ENCODE measurements around the gene CREB3. TPM values are rescaled to one million over a fixed set of nuclear protein-coding genes. Genes with fewer than 3 reads are reported as not detected.

The CREB3 gene
- total RNA-seq, 1 donor, result 56.1 TPM

DNA sequence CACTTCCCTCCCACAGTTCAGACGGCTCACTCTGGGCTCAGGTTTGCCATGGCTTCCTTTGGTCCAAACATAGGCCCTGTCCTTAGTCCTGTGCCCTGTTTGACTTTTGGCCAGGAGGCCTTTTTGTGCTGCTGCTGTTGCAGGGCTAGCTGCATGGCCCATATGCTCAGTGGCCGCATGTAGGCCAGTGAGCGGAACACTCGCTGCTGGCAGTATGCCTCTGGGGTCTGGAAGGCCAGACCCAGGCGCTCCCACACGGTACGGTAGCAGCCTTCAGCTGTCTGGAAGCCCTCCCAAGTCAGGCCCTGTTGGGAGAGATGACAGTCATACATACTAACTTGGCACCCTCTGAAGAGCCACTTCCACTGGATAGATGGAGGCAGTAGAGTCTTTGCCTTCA lies 4.7 kb downstream of the CREB3 start:
- H3K4me3 ChIP-seq (ENCODE audit: low read depth, low read length), result no peak overlapping the region
- no peak for DNase-seq (ENCODE audit: low read depth)
- TF ChIP-seq, protein P1, sequence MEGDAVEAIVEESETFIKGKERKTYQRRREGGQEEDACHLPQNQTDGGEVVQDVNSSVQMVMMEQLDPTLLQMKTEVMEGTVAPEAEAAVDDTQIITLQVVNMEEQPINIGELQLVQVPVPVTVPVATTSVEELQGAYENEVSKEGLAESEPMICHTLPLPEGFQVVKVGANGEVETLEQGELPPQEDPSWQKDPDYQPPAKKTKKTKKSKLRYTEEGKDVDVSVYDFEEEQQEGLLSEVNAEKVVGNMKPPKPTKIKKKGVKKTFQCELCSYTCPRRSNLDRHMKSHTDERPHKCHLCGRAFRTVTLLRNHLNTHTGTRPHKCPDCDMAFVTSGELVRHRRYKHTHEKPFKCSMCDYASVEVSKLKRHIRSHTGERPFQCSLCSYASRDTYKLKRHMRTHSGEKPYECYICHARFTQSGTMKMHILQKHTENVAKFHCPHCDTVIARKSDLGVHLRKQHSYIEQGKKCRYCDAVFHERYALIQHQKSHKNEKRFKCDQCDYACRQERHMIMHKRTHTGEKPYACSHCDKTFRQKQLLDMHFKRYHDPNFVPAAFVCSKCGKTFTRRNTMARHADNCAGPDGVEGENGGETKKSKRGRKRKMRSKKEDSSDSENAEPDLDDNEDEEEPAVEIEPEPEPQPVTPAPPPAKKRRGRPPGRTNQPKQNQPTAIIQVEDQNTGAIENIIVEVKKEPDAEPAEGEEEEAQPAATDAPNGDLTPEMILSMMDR (IDR thresholded peaks at IDR 0.05; ENCODE audit: insufficient read depth, low read length), result no peak

DNA sequence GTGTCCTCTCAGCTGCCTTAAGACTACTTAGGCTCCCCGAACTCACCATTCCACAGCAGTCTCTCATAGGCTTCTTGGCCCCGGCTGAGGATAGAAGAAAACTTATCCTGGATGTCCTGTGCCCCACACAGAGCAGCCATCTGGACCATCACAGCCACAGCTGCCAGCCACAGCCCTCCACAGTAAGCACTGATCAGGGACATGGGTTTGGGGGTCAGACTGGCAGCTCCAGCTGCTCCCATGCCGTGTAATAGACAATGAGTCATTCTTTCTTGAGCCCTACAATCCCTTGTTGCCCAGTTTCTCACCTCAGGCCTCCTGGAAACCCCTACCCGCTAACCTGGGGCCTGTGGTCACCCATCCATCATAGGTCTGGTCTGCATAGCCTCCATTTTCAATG lies 5.7 kb downstream of the CREB3 start:
- DNase-seq (ENCODE audit: low read depth), result no peak
- H3K4me3 ChIP-seq (ENCODE audit: low read depth, low read length), result no peak overlapping the region
- TF ChIP-seq, protein P1 (IDR thresholded peaks at IDR 0.05; ENCODE audit: insufficient read depth, low read length), result no peak

DNA sequence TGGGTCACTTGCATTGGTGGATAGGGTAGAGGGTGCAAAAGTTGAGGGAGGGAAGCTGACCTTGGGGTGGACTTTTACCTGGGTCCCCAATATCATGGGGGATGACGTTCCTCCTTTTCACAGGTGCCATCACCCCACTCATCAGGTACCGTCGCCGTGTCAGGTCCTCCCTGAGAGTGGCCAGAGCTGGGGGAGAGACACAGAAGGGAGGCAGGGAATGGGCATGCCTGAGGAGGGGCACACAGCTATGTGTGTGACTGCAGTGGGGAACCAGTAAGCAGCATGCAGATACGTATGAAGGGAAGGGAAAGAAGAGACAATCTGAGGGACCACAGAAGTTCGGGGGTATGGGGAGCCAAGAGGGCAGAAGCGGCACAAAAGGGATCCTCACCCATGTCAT lies 6.5 kb downstream of the CREB3 start:
- no peak for DNase-seq (ENCODE audit: low read depth)
- TF ChIP-seq, protein P1 (IDR thresholded peaks at IDR 0.05; ENCODE audit: insufficient read depth, low read length), result no peak
- H3K4me3 ChIP-seq (ENCODE audit: low read depth, low read length), result no peak overlapping the region

DNA sequence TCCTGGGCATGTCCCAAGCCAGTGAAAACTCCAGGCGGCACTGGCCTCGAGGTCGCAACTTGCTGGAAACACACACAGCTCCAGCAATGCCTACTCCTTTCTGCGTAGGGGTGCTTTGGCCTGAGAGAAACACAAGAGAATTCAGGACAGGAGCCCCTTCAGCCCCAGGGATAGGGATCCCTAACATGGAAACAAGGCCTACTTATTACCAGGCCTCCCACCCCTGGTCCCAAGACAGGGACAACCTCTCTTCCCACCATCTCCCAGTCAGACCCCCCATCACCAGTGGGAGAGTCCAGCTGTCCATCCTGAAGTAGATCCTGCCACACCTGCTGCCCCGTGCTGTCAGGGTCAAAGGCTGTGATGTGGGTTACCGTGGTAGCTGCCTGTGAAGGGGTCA lies 7.8 kb downstream of the CREB3 start:
- H3K4me3 ChIP-seq (ENCODE audit: low read depth, low read length), result no peak overlapping the region
- TF ChIP-seq, protein P1 (IDR thresholded peaks at IDR 0.05; ENCODE audit: insufficient read depth, low read length), result no peak
- DNase-seq (ENCODE audit: low read depth), result no peak

DNA sequence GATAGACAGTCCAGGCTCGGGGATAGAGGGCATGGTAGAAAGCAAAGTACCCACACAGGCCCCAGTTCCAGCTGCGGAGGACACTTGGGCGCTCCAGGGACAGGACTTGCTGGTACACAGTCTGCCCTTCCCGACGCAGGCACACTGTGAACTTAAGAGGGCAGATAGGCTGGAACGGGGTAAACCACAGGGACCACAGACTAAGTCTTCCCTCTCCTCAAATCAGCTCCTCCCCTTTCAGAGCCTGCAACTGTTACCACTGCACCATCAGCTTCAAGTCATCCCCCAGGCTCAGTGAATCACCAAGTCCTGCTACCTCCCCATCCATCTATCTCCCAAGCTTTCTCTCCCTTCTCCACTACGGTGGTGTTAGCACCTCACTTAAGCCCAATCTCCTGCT lies 9.3 kb downstream of the CREB3 start:
- no peak overlapping the region for H3K4me3 ChIP-seq (ENCODE audit: low read depth, low read length)
- DNase-seq (ENCODE audit: low read depth), result no peak
- TF ChIP-seq, protein P1 (IDR thresholded peaks at IDR 0.05; ENCODE audit: insufficient read depth, low read length), result no peak

DNA sequence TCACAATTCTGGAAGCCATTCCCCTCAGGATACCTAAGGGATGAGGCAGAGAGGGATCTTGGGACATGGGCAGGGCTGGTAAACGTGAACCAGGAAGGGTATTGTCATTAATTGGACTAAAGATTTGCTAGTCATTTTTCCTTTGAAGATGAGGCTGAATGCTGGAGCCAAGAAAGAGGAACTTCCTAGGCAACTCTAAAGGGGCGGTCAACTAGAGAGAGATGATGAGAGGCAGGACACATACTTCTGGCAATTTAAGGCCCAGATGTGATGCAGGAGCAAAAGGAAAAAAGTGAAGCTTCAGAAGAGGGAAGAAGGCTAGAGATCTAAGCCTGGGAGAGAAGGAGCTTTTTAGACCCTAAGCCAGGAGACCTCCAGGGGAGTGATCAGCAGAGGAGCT lies 11.0 kb downstream of the CREB3 start:
- TF ChIP-seq, protein P1 (IDR thresholded peaks at IDR 0.05; ENCODE audit: insufficient read depth, low read length), result no peak
- no peak overlapping the region for H3K4me3 ChIP-seq (ENCODE audit: low read depth, low read length)
- no peak for DNase-seq (ENCODE audit: low read depth)

DNA sequence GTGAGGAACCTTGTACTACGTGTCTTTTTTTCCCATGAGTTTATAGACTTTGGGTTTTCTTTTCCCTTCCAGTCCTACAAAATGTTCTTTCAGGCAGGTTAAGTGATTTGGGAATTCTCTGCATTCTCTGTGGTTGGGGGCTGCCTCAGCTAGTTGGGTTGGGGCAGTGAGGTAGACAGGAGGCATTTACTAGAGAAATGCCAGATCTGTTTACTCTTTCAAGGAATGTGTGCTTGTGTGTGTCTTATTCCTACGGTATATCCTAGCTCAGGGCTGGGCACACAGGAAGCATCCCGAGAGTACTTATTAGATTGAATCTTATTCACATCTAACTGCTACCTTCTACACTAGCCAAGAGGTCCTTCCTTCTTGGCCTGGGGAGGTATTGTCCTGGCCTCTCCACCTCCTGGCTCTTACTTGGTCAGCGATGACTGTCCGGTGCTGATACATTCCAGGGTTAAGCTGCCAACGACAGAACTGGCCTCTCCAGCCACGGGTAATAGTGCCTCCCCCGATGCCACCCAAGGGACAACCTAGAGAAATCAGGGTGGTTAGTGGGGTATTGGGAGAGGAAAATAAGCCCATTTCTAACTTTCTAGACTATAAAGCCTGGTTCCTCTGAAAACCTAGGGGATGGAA lies 11.5 kb downstream of the CREB3 start:
- TF ChIP-seq, protein P1 (IDR thresholded peaks at IDR 0.05; ENCODE audit: insufficient read depth, low read length), result no peak
- H3K4me3 ChIP-seq (ENCODE audit: low read depth, low read length), result no peak overlapping the region

More for the DNA sequence above, 11.5 kb downstream of the CREB3 start:
- DNase-seq (ENCODE audit: low read depth), result no peak
